Right lung (tissue), 5 donors: ENCODE data around the gene CCDC183. TPM values are rescaled to one million over a fixed set of nuclear protein-coding genes. Genes with fewer than 3 reads are reported as not detected.
"Not testable (repeated sequence)": the region's sequence is repeated elsewhere in the genome, so short reads cannot be mapped to it uniquely, and the experiment has no call there.

Experiments used
- DNase-seq, 2 donors: peaks; one replicate each; pipeline ENCODE4 v3.0.0-alpha.2; 2013
- polyA plus RNA-seq, 5 donors: library from polyadenylated mRNA; unstranded; fragments of 120-200 nt; gene quantifications; one replicate each; pipeline versions ENCODE4 v1.2.1 to v1.2.3, GENCODE V29; 2013; ENCODE audit warnings: inconsistent platforms in 1 of 5, low replicate concordance in 1 of 5; ENCODE audit not compliant: insufficient read length in 5 of 5, insufficient read depth in 1 of 5

The CCDC183 gene
- polyA plus RNA-seq, 5 donors, result 5.9 to 10.6 (median 7.7) TPM

DNA sequence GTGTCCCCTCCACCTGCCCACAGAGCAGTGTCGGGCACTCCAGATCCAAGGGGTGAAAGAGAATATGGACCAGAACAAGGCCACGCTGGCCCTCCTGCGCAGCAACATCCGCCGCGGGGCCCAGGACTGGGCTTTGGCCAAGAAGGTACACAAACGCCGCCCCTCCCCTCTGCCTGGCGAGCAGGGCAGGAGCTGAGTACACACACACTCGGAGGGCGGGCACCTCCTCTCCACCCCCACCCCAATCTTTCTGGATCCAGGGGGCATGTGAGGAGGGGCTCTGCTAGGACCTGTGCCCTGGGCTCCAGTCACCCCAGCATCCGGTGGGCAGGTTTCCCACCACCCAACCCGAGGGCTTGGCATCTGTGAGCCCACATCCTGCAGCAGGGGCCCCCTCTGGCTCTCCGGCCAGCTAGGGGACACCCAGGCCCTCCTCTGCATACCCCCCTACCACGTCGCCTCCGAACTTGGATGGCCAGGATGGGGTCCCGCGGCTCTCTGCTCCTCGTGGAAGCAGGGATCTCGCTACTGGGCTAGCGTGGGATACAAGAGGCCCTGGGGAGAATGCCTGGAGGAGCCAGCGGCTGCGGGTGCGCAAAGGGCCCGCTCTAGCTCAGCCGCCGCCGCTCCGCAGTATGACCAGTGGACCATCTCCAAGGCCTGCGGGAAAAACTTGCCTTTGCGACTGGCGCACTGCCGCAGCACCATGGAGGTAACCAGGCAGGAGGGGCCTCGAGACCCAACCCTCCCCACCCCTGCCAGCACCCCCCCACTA is 3.1 kb downstream of the CCDC183 start:
- peak in 1 of 2 donors; percentile 30 for DNase-seq

DNA sequence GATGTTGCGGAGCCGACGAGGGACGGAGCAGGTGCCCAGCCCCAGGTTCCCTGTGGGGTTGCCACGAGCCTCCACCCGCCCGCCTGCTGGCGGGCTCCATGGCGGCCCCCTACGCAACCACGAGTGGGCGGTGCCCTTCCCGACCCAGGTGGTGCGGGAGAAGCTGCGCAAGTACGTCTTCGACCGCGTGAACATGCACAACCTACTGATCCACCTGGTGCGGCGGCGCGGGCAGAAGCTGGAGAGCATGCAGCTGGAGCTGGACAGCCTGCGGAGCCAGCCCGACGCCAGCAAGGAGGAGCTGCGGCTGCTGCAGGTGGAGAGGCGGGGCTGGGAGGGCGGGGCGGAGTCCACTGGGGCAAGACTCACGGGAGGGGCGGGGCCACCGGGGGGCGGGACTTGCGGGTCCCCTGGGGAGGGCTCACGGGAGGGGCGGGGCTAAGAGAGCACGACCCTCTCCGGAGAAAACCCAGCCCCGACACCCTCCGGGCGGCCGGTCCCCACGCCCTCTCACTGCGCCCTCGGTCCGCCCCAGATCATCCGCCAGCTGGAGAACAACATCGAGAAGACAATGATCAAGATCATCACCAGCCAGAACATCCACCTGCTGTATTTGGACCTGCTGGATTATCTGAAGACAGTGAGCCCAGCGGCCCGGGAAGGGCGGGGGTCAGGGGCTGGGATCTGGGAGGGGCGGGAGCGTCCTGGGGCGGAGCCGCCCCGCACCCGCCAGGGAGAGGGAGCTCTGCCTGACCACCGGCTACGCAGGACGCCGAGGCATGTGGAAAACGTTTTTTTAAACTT is 3.9 kb downstream of the CCDC183 start:
- peak; percentile 68 to 70 for DNase-seq

DNA sequence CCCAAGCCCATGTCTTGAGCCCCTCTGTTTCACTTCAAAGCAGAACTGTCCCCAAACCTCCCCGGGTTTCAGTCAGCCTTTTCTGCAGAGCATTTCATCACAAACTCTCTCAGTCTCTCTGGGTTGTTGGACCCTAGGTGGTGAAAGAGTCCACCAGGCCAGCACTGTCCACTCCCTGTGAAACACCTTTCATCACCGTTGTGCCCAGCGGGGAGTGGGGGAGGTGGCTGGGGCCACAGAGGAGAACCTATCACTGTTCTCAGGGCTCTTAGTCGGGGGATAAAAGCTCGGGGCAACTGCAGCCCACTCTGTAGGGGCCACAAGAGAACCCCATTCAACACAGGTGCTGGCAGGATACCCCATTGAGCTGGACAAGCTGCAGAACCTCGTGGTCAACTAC is 6.2 kb downstream of the CCDC183 start:
- no peak for DNase-seq

DNA sequence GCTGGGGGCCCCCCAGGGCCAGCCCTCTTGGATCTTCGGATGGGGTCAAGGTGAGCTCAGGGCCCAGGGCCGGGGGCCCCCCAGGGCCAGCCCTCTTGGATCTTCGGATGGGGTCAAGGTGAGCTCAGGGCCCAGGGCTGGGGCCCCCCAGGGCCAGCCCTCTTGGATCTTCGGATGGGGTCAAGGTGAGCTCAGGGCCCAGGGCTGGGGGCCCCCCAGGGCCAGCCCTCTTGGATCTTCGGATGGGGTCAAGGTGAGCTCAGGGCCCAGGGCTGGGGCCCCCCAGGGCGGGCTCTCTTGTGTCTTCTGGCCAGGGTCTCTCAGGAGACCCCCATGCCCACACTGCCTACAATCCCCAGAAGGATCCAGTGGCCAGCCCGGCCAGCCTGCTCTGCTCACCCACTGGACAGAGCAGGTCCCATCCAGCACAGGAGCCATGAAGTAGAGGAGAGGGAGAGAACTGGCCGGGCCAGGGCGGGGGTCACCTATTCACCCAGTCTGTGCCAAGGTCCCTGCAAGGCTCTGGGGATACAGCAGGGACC is 6.9 kb downstream of the CCDC183 start:
- not testable (repeated sequence) for DNase-seq

DNA sequence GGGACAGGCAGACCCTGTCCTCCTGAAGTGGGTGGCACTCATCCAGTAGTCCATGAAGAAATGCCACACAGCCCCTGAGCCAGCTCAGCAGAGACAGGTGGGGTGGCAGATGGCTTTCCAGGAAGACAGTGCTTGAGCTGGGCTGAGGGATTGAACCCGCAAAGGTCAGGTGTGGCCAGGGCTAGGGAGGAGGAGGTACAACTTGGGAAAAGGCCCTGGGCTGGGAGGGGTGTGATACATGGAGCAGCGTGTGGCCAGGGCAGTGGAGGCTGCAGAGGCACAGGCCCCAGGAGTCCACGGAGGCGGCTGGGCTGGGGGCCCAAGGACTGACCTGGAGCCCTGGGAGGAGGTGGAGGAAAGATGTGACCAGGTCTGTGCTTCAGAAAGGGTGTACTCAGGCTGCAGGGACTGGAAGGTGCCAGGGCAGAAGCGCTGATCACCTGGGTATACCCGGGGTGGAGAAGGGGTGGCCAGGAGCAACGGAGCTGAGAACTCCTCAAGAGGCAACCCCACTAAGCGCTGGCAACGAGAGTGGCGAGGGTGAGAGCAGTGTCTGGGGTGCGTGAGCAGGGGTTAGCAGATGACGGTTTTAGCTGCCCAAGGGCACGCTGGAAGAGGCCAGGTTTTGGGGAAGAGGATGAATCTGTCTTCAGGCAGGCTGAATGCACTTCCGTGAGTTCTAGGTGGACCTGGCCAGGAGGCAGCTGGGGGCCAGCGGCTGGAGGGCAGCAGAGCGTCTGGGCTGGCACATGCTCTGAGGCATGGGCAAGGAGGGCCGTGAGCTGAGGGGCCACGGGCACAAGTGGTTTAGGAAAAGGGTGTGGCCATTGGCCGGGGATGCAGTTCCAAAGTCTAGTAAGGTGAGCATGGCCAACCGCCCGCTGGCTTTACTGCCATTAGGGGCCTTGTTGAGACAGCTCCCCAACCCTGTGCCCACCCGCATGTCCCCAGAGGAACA is 7.7 kb downstream of the CCDC183 start:
- no peak for DNase-seq

DNA sequence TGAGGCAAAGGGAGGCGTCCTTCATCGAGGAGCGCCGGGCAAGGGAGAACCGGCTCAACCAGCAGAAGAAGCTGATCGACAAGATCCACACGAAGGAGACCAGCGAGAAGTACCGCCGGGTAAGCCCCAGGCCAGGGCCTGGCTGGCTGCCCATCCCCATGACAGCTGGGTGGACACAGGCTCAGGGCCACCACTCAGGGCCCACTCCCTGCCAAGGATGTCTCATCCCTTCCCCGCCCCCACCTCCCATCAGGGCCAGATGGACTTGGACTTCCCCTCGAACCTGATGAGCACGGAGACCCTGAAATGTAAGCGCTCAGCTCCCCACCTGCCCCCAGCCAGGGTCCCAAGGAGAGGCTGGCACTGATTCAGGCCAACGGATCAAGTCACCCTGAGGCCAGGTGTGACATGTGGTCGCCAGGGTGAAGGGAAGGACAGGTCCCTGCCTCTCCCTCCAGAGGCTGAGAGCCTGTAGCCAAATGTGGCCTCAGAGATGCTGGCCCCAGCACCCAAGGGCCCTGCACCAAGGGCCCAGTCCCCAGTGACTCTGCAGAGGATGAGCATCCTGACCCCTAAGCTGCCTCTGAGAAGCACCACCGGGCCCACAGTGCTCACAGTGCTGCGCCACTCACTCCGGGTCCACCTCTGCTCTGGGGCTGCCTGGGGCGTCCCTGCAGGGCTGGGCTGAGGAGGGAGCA is 8.5 kb downstream of the CCDC183 start:
- DNase-seq, result no peak

DNA sequence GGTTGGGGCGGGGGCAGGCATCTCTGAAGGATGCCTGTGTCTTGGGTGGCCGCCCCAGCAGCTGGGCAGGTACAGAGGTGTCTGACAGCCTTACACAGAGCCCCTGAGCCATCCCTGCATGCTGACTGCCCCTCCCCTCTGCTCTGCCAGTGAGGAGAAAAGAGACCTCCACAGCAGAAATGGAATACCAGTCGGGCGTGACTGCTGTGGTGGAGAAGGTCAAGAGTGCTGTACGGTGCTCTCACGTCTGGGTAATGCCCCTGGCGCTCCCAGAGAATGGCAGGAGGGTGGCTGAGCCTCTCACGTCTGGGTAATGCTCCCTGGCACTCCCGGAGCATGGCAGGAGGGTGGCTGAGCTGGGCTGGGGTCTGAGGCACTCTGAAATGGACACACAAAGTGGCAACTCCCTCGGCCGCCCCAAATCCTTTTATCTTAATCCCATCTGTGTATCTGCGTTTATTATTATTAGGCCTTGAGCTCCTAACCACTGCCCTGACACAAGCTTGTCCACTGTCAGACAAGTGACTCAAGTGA is 9.1 kb downstream of the CCDC183 start:
- no peak for DNase-seq

DNA sequence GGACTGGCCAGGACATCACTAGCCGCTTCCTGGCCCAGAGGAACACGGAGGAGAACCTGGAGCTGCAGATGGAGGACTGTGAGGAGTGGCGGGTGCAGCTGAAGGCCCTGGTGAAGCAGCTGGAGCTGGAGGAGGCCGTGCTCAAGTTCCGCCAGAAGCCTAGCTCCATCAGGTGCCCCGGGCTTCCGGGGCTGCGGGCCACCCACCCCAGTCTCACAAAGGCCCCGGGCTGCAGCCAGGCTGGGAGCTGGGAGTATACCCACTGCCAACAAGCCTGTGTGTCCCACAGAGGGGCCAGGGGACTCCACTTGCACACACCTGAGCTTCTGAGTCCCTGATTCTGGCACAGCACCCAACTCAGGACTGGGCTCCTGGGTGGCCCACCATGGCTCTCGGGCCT is 9.9 kb downstream of the CCDC183 start:
- no peak for DNase-seq

DNA sequence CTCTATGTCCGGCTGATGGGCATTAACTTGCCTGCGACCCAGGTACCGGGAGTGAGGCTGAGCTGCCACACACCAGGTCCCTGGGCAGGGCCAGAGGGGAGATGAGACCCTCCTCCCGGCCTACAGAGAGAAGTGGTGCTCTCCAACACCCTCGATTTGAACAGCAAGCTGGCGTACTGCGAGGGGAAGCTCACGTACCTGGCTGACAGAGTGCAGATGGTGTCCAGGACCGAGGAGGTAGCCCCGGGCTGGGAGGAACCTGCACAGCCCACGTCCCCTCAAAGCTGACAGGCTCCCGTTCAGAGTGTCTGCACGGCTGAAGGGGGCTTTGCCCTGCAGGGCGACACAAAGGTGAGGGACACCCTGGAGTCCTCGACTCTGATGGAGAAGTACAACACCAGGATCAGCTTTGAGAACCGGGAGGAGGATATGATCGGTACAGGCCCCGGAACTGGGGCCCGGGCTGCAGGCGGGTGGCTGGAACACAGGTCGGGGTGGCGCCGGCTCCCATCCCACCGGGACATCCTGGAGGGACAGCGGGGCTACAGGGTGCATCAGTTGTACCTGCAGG is 10.6 kb downstream of the CCDC183 start:
- DNase-seq, result no peak

DNA sequence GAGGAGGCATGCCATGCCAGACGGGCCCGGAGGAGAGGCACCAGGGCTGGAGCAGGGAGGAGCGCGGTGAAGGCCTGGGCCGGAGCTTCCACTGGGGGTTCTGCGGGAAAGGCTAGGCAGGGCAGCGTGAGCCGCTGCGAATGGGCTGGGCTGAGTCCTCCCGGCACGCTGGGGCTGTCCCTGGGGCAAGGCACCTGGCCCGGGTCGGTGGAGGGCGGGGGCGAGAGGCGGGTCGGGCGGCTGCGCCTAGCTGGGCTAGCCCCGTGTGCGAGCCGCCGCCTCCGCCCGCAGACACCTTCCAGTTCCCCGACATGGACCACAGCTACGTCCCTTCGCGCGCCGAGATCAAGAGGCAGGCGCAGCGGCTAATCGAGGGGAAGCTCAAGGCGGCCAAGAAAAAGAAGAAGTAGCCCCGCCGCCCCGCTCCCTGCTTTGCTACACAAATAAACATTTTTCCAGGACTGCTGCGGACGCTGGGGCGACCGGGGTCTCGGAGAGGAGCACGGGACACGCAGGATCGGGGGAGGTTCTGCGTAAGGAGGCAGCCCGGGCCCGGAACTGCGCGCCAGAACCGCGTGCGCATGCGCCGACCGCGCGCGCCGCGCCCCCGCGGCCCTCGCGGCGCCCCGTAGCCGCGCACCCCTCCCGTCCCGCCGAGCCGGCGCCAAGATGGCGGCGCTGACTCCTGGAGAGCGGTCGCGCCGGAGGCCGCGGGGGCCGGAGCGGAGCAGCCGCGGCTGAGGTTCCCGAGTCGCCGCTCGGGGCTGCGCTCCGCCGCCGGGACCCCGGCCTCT is 11.3 kb downstream of the CCDC183 start, which contains the start of gene RABL6:
TSS of gene RABL6 (plus strand) at position 668 of the 794 bp plus-strand sequence. CDS start 249 bp downstream, outside the sequence.
- DNase-seq, result peak; percentile 82 to 83

DNA sequence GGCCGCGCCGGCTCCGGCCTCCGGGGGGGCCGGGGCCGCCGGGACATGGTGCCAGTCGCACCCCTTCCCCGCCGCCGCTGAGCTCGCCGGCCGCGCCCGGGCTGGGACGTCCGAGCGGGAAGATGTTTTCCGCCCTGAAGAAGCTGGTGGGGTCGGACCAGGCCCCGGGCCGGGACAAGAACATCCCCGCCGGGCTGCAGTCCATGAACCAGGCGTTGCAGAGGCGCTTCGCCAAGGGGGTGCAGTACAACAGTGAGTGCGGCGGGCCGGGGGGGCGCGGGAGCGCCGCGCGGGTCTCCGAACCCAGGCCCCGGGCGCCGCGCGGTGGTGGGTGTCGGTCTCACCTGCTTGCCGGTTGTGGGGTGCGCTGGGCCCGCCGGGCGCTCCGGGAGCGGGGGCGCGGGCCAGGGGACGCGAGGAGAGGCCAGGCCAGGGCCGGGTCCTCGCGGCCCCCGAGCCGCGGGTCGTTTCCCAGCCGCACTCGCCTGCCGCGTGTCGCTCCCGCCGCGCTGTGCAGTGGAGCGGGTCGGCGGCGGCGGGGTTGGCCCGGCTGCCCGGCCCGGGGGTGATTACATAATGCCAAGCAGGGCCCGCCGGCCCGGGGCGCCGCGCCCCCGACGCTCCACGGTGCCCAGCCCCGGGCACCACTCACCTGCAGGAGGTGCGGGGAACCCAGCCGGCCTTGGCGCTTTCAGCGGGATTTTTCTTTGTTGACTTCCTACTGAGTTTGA is 12.1 kb downstream of the CCDC183 start:
- DNase-seq, result no peak

DNA sequence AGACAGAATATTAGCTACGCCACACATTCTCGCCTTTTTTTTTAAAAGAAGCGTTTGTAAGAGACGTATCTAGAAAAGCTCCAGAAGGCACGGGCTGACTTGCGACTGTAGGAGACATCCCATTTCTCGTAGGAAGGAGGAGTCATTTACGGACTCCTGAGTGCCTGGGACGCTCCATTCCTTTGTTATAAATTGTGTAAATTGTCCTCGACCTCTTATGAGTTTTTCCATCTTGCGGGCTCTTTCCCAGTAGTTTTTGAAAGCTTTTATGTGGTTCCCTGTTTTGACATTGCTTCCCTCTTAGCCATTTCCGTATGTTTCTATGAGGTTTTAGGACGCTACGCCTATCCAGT is 12.6 kb downstream of the CCDC183 start:
- DNase-seq, result no peak

DNA sequence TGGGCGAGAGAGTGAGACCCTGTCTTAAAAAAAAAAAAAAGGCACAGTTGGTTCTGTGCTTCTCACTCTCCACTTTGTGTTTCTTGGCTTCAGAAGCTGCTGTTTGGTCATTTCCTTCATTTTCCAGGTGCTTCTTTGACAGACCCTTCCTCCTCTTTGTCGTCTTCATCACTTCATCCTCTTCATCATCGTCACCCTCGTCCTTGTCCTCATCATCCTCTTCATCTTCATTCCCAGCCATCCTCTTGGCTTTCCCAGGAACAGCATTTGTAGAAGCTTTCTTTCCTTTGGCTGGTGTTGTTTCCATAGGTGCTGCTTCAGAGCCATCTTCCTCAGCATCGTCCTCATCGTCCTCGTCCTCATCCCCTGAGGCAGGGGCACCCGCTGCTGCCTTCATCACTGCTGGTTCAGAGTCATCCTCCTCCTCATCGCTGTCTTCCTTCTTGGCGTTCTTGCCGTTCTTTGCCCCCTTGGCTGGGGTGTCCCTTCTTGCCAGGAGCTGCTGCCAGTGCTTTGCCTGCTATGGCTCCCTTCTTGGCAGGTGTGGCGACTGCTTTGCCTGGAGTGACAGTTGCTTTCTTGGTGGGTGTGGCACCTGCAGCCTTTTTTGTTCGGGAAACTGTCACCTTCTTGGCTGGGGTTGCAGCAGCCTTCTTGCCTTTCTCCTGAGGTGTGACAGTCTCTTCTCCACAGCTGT is 18.7 kb downstream of the CCDC183 start:
- no peak for DNase-seq

DNA sequence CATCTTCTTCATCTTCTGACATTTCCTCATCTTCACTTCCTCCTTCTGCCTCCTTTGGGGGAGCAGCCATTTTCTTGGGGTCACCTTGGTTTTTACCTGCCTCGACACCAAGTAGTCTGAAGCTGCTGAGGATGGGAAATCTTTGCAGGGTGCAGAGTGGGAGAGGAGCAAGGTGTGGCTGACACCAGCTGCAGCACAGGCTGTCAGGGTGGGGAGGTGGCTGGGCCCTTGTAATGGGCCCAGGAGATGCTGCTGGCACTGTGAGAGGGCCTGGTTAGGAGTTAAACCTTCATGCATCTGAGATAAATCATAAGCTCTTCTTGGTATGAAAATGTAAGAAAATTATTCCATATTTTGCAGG is 19.3 kb downstream of the CCDC183 start:
- no peak for DNase-seq

DNA sequence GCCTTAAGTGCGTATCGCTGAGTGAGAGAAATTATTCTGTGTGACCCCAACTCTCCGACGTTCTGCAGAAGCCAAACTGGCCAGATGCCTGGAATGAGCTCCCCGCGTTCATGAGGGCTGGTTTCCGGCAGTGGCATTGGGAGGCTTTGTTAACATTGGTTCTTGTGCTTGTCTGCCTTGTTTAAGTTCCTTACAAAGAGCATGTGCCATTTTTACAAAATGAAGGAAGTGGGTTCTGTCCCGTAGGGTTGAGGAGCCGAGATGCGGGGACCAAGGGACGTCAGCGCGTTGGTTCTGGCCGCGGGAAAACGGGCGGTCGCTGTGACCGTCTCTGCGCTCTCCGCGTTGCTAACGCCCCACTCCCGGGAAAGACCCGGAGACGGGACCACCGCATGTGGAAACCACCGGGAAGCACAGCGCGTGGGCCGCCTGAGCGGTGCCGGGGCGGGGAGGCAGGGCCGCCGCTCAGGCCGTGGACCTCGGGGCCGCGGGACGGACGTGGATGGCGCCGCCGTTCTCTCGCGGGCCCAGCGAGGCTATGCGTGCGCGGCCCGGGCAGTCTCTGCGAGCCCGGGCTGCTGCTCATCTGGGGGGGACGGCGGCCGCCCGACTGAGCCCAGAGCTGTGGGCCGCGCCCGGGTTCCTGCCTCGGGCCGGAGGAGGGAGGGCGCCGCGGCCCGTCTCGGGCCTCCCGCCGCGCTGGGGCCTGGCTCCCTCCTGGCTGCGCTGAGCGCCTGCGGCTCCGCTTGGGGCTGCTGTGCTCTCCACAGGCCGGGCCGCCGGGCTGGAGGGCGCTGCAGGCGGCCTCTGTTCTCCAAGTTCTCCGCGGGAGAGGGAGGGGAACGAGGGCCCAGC is 25.1 kb downstream of the CCDC183 start:
- DNase-seq, result no peak

DNA sequence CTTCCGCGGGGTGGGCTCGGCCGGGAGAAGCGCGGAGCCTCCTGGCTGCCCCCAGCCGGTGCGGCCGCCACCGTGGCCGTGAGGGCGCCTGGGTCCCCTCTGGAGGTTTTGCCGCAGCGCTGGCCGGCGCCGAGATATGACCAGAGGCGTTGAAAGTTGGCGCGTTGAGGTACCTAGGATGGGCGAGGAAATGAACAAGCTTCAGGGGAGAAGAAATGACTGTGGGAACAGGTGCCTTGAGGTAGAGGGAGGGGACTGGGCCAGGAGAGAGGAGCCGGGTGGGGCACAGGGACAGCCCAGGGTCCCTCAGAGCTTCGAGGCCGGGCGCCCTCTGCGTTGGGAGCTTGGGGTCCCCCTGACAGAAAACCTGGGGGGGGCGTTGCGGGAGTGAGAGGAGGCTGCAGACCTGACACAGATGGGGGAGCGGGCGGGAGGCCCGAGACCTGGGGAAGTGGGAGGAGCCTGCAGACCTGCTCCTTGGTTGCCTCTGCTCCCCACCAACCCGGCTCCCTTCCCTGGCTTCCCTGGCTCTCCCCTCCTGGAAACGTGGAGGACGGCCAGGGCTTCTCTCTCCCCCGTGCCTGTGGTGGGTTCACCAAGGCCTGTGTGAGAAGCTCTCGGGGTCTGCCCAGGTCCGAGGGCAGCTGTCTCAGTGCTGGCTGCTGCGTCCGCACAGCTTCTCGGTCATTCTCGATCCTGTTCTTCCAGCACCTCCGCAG is 25.8 kb downstream of the CCDC183 start:
- DNase-seq, result no peak
